ENCODE data around the gene VTA1. TPM values are rescaled to one million over a fixed set of nuclear protein-coding genes. Genes with fewer than 3 reads are reported as not detected.
A peak's percentile ranks its signal among the peaks of the same experiment; 100 is the strongest.
"Not testable (repeated sequence)": the region's sequence is repeated elsewhere in the genome, so short reads cannot be mapped to it uniquely, and the experiment has no call there.

The VTA1 gene
- total RNA-seq, 1 experiment from 2014 or later = 95.0 TPM

- no peak for DNase-seq (ENCODE audit: low read depth)
Observed at GRCh38 chr6:142225552-142225951, 78.5 kb downstream of the VTA1 start.

DNA sequence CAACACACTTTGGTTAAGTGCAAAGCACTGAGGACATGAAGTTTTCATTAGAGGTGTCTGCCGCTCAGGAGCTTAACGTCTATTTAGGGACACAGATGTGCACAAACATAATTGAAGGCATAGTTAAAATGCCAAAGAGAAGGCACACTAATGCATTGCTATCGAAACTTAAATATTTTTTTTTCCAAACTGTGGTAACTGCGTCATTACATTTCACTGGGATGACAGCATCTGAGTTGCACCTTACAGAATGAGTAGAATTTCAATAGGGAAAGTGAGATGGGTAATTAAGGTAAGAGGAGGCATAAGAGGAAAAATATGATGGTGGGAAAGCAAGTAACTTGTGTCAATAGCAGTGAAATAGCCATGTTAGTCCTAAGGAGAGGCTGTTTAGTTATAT lies 79.7 kb downstream of the VTA1 start:
- no peak for DNase-seq (ENCODE audit: low read depth)

GRCh38 chr6:142229518-142230270 lies 82.6 kb downstream of the VTA1 start:
- not testable (repeated sequence) for DNase-seq (ENCODE audit: low read depth)

- peak; percentile 62 for DNase-seq (ENCODE audit: low read depth)
Observed at GRCh38 chr6:142232206-142233044, 85.4 kb downstream of the VTA1 start.

GRCh38 chr6:142233945-142234682 lies 87.1 kb downstream of the VTA1 start:
- DNase-seq (ENCODE audit: low read depth) = no peak

DNA sequence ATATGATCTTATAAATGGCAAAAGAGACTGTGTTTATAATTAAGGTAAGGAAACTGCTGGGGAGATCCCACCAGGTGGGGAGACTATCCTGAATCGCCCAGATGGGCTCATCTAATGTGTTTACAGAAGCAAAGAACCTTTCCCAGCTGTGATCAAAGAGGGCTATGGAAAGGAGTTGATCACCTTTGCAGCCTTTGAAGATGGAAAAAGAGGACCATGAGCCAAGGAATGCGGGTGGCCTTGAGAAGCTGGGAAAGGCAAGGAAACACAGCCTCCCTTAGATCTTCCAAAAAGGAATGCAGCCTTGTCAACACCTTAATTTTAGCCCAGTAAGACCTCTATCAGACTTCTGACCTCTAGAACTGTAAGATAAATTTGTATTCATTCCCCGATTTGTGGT lies 88.2 kb downstream of the VTA1 start:
- no peak for DNase-seq (ENCODE audit: low read depth)

DNA sequence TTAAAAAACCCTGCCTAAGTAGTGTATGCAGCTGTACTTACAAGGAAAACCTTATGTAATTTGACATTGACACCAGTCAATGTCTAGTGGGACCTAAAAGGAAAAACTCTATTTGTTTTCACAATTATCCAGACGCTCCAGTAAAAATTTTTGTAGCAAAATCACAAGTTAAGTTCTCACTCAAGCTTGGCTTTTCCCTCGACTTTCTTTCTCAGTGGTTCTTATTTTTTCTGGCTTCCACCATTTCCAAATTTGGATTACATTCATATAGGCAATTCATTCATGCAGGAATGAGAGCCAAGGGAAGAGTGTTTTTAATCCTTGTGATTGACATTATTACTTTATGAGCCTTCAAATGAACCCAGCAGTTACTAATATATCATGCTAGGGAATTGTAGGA lies 88.7 kb downstream of the VTA1 start:
- DNase-seq (ENCODE audit: low read depth) = no peak

DNA sequence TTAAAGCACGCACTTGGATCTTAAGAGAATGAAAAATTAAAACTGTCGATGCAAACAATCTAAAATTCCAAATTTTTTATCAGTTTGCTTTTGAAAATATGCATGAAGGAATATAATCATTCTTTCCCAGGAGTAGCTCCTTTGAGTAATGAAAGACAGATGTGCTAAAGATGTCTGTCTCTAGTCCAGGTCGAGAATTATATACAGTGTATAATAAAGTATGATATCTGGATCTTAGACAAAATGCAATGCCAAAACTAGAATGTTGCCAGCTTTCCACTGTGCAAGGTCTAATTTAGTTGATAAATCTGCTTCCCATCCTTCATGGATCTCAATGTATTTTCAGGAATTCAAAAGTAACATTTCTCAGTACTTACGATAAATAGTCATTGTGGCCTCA lies 89.6 kb downstream of the VTA1 start:
- no peak for DNase-seq (ENCODE audit: low read depth)

- DNase-seq (ENCODE audit: low read depth) = no peak
Observed at GRCh38 chr6:142238881-142239280, 91.8 kb downstream of the VTA1 start.

DNA sequence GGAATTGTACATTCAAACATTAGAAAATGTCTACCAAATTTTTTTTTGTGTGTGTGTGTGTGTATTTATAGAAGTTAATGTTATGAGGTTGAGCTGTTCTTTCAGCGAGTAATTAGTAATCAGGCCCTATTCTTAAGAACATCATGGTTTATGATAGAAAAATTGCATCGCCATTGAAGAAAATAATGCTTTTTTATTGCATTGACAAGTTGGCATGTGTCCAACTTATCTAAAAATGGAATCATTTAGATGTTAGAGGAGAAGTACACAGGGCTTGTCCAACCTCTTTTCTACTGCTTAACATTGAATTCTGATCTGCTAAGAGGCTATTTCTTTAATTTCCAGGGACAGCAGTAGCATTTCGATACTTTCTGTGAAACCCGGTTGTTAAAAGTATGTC lies 93.1 kb downstream of the VTA1 start:
- DNase-seq (ENCODE audit: low read depth) = no peak

DNA sequence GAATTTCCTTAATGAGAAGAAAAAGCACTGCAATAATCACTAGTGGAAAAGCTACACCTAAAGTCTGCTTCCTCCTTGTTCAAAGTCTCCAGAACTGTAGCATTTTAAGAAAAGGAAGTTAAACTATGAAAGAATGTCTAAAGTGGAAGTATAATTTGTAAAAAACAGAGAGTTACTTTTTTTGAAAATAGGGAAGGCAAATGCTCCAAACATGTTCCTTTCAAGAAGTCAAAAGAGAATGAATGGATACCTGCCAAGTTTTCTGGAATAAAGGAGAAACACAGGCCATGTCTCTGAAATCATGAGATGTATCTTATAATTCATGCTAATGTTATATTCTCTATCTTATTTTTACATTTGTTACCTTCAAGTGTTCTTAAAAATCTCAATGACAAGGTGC lies 94.0 kb downstream of the VTA1 start:
- DNase-seq (ENCODE audit: low read depth) = no peak

DNA sequence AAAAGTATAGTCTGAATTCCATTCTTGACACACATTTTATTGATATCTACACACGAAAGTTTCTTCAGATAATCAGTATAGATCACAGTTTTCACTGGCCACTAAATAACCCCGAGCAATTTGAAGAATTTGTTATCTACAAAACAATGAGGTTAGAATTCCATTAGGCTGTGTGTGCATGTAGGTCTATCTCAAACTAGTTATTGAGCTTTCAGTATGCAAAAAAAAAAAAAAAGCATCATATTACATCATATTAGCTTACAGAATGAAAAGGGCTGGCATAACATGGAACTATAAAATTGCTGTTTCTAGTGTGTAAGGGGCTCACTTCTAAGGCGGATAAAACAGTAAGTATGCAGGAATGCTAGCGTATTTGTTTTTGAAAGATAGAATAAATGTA lies 95.2 kb downstream of the VTA1 start:
- DNase-seq (ENCODE audit: low read depth) = no peak

DNA sequence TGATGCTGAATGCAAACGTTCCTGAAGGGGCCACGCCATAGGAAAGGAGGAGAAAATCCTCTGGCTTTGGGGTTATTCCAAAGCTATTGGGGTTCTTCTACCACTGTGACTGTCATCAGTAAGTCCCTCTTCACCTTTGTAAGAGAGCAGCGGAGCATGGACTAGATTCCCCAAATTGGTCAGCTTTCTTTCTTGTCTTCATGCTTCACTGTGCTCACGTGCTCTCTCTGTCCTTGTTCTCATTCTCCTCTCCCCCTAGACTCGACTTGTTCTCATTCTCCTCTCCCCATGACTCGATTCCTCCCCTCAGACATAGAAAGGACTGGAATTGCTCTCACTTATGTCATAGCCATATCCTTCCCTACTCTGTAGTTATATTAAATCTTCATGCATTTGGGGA lies 99.9 kb downstream of the VTA1 start:
- no peak for DNase-seq (ENCODE audit: low read depth)

DNA sequence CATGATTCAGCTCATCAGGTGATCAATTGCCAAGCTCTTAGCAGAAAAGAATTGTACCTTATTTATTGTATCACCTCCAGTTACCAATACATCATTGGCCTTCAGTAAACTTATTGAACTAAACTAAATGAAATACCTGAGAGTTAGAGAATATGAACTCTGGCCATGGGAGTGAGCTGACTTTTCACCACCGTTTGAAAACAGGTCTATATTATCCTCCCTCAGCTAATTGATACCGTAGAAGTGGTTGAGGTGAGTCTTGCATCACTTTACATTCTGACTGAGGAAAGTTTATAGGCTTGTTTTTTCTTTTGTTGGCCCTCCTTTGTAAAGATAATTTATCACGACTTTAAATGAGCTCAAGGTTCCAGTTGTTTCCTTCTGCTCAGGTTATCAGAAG lies 102.2 kb downstream of the VTA1 start:
- DNase-seq (ENCODE audit: low read depth) = no peak

- no peak for DNase-seq (ENCODE audit: low read depth)
Observed at GRCh38 chr6:142251930-142252445, 104.9 kb downstream of the VTA1 start.

GRCh38 chr6:142254513-142254912 lies 107.5 kb downstream of the VTA1 start:
- DNase-seq (ENCODE audit: low read depth) = no peak

GRCh38 chr6:142255785-142256184 lies 108.7 kb downstream of the VTA1 start:
- no peak for DNase-seq (ENCODE audit: low read depth)

- DNase-seq (ENCODE audit: low read depth) = no peak
Observed at GRCh38 chr6:142258305-142258704, 111.2 kb downstream of the VTA1 start.

- no peak for DNase-seq (ENCODE audit: low read depth)
Observed at GRCh38 chr6:142258757-142259156, 111.7 kb downstream of the VTA1 start.

- DNase-seq (ENCODE audit: low read depth) = no peak
Observed at GRCh38 chr6:142260748-142261147, 113.7 kb downstream of the VTA1 start.

GRCh38 chr6:142262231-142262630 lies 115.2 kb downstream of the VTA1 start:
- no peak for DNase-seq (ENCODE audit: low read depth)

- no peak for DNase-seq (ENCODE audit: low read depth)
Observed at GRCh38 chr6:142265476-142265875, 118.4 kb downstream of the VTA1 start.

Measured in Daoy (cell line).